ENCODE results near the gene QRFP. TPM values are rescaled to one million over a fixed set of nuclear protein-coding genes. Genes with fewer than 3 reads are reported as not detected.
"Not testable (repeated sequence)": the region's sequence is repeated elsewhere in the genome, so short reads cannot be mapped to it uniquely, and the experiment has no call there.

The QRFP gene
- total and polyA plus RNA-seq, 5 donors: 0.05 TPM; not detected in 4

DNA sequence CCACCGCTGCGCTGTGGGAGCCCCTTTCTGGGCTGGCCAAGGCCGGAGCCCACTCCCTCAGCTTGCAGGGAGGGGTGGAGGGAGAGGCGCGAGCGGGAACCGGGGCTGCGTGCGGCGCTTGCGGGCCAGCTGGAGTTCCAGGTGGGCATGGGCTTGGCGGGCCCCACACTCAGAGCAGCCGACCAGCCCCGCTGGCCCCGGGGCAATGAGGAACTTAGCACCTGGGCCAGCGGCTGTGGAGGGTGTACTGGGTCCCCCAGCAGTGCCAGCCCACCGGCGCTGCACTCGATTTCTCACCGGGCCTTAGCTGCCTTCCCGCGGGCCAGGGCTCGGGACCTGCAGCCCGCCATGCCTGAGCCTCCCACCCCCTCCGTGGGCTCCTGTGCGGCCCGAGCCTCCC lies 13.4 kb upstream of the QRFP start:
- intact Hi-C loops (cut with DNase I); H3K9me3 ChIP-seq (ENCODE audit: control insufficient read depth, low read length): not testable (repeated sequence)
- 94% methylated on average over 27 of the region's 27 CpGs for WGBS

DNA sequence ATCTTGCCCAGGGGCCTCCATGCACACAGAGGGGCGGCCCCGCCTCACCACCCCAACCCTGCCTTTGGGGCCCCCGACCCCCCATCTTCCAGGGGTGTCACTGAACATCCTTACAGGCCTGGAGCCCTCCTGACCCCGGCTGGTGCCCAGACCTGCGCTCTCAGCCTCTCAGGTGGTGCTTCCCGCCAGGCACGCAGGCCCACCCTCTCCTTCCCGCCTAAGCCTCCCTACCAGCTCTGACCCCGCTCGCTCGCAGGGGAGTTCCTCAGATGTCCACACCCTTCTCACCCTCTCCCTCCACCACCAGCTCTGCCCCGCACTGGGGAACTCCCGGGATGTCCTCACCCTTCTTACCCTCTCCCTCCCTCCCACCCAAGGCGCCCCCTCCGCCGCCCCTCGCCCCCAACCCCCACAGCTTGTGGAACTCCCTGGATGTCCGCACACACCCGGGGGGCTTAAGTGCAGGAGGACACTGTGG lies 12.3 kb upstream of the QRFP start:
- Histone ChIP-seq H3K9me3 (ENCODE audit: control insufficient read depth, low read length) (no peaks in the 10 kb centered on the region), H3K27ac (ENCODE audit: low read length) (no peak overlapping the region), H3K27me3 (ENCODE audit: control insufficient read depth, insufficient read depth) (no peaks in the 10 kb centered on the region), H3K4me1 (ENCODE audit: control insufficient read depth, insufficient read depth, low read length) (no peaks in the 10 kb centered on the region), H3K4me3 (ENCODE audit: low read length) (no peak overlapping the region)
- ATAC-seq: peak in 1 of 2 donors; percentile 22
- 87% methylated on average over 19 of the region's 19 CpGs for WGBS
- DNase-seq: no peak
- intact Hi-C loops (cut with DNase I): no loop called here

More for the DNA sequence above, 13.4 kb upstream of the QRFP start:
- not testable (repeated sequence) for DNase-seq; H3K4me3 ChIP-seq (ENCODE audit: low read length); H3K27ac ChIP-seq (ENCODE audit: low read length); ATAC-seq; H3K27me3 ChIP-seq (ENCODE audit: control insufficient read depth, insufficient read depth); H3K4me1 ChIP-seq (ENCODE audit: control insufficient read depth, insufficient read depth, low read length)

DNA sequence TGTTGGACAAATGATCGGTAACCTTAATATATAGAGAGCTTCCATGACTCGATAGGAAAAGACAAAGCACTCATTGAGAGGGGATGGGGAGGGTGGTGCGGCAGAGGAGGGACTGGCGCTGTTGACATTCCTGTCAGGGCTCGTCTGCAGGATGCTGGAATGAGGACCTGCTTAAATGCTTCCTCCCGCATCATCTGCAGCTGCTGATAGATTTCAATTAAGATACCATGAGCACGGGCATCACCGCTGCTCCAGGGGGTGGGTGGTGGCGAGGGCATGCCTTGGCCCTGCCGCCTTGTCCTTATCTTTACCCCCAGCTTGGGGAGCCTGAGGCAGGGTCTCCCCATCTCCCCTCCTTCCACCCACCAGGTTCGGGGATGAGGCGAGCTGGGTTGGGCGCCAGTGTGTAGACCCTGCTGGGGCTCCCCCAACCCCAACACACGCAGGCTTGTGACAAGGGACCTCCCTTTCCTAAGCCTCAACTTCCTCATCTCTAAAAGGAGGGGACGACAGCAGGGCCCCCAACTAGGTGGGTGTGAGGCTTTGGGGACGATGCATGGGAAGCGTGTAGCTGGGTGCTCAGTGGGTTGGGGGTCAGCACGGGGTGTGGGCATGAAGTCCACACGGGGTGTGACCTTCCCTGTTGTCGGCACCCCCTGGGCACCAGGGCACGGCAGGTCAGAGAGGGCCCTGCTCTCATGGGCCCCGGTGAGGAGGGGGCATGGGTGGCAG lies 11.7 kb upstream of the QRFP start:
- intact Hi-C loops (cut with DNase I): no loop called here
- ATAC-seq: peak in 1 of 2 donors; percentile 19

DNA sequence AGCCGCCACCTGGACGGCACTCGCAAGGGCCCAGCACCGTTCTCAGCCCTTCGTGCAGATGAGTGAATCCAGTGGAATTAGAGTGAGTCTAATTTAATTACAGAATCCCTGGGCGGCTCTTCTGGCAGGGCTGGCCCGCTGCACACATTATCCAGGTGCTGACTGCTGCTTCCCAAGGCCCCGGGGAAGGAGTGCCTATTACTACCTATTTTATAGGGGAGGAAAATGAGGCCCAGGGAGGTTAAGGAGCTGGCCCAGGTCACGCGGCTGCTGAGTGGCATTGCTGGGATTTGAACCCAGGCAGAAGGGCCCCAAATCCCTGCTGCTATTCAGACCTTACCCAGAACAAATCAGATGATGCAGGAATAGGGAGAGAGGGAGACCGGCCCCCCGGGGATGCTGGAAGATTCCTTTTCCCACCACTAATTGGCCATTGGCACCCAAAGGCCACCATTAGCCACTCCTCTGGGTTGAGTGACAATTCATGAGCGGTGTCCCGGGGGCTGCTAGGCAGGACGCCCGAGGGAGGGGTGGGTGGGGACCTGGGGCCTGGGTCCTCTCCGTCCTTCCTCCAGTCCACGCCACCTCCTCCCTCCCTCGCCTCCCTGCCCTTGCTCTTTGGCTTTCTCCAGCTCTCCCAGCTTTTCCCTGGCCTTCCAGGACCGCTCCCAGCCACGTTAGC lies 10.3 kb upstream of the QRFP start:
- WGBS: 80% methylated on average over 21 of the region's 21 CpGs
- Histone ChIP-seq H3K27me3 (ENCODE audit: control insufficient read depth, insufficient read depth) (no peaks in the 10 kb centered on the region), H3K4me3 (ENCODE audit: low read length) (no peak overlapping the region), H3K4me1 (ENCODE audit: control insufficient read depth, insufficient read depth, low read length) (no peaks in the 10 kb centered on the region), H3K9me3 (ENCODE audit: control insufficient read depth, low read length) (no peaks in the 10 kb centered on the region), H3K27ac (ENCODE audit: low read length) (no peak overlapping the region)
- intact Hi-C loops (cut with DNase I): no loop called here
- ATAC-seq (no peak), DNase-seq (no peak)

More for the DNA sequence above, 11.7 kb upstream of the QRFP start:
- WGBS: 62% methylated on average over 22 of the region's 22 CpGs
- DNase-seq: no peak
- Histone ChIP-seq H3K27ac (ENCODE audit: low read length) (no peak overlapping the region), H3K4me3 (ENCODE audit: low read length) (no peak overlapping the region), H3K4me1 (ENCODE audit: control insufficient read depth, insufficient read depth, low read length) (no peaks in the 10 kb centered on the region), H3K27me3 (ENCODE audit: control insufficient read depth, insufficient read depth) (no peaks in the 10 kb centered on the region), H3K9me3 (ENCODE audit: control insufficient read depth, low read length) (no peaks in the 10 kb centered on the region)

DNA sequence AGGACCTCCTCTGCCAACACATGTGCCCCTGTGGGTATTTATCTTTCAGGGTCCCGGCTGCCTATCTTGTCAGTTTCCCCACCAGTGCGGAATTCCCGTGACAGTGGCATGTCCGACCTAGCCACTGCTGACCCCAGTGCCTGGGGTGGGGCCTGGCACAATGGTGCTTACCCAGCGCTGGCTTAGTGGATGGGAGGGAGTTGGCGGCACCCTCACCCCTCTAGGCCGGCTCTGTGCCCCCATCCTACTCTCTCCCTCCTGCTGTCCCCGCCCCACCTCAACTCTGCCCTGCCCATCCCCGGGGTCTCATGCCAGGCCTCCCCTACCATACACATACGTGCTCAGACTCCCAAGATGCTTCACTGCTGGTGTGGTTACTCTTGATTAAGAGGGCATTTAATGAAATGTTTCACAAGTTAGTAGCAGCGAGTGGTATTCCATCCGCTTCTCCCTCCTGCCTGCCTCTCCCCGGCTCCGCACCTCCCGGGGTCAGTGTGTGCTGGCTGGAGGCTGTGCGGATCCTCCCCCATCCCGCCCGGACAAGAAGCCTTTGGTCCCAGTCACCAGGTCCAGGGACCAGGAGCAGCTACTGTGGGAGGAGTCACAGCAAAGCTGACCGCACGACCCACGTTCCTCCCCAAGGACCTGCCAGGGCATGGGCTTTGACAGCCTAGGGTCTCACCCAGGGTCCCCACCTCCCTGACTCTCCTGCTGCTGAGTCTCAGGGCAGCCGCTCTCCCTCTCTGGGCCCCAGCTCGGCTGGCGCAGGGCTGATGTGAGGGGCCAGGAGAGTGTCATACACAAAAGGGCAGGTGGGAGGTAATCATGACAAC lies 9.5 kb upstream of the QRFP start:
- no peak overlapping the region for H3K4me3 ChIP-seq (ENCODE audit: low read length)
- no peak overlapping the region for H3K27ac ChIP-seq (ENCODE audit: low read length)
- no peak for DNase-seq
- intact Hi-C loops (cut with DNase I): no loop called here
- 78% methylated on average over 24 of the region's 24 CpGs for WGBS
- no peak for ATAC-seq
- no peaks in the 10 kb centered on the region for H3K4me1 ChIP-seq (ENCODE audit: control insufficient read depth, insufficient read depth, low read length)
- H3K9me3 ChIP-seq (ENCODE audit: control insufficient read depth, low read length): no peaks in the 10 kb centered on the region
- no peaks in the 10 kb centered on the region for H3K27me3 ChIP-seq (ENCODE audit: control insufficient read depth, insufficient read depth)

DNA sequence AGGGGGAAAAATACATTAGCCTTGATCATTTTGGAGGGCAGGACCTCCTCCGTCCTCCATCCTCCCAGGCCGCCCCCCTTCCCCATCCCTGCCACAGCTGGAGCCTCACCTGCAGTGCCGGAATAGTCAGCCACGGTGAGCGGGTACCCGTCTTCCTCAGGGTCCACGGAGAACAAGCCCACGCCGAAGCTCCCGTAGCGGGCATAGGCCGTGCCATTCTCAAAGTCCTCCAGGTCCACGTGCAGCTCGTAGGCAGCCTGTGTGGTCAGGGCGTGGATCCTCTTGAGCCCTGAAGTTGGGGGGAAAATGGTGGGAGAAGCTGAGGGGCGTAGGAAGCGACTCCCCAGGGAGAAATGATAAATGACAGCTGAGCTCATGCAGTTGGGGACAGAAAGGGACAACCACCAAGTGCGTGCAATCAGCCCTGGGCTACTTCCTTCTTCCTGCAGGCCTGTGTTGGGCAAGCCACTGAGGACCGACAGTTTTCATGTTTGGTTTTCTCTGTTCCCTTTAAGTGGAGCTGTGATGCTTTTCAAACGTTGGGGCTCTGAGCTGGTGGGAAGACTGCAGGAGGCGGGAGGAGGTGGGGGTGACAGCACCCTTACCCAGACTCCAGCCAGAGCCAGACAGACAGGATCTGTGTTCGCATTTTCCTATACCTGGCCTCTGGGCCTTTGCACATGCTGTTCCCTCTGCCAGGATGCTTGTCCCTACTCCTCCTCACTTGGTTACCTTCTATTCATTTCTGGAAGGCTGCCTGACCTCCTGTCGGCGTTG lies 8.7 kb upstream of the QRFP start:
- ATAC-seq (no peak), DNase-seq (no peak)
- Histone ChIP-seq H3K27ac (ENCODE audit: low read length) (no peak overlapping the region), H3K4me3 (ENCODE audit: low read length) (no peak overlapping the region), H3K9me3 (ENCODE audit: control insufficient read depth, low read length) (no peaks in the 10 kb centered on the region), H3K4me1 (ENCODE audit: control insufficient read depth, insufficient read depth, low read length) (no peaks in the 10 kb centered on the region), H3K27me3 (ENCODE audit: control insufficient read depth, insufficient read depth) (no peaks in the 10 kb centered on the region)
- WGBS: 90% methylated on average over 24 of the region's 24 CpGs
- intact Hi-C loops (cut with DNase I): no loop called here

DNA sequence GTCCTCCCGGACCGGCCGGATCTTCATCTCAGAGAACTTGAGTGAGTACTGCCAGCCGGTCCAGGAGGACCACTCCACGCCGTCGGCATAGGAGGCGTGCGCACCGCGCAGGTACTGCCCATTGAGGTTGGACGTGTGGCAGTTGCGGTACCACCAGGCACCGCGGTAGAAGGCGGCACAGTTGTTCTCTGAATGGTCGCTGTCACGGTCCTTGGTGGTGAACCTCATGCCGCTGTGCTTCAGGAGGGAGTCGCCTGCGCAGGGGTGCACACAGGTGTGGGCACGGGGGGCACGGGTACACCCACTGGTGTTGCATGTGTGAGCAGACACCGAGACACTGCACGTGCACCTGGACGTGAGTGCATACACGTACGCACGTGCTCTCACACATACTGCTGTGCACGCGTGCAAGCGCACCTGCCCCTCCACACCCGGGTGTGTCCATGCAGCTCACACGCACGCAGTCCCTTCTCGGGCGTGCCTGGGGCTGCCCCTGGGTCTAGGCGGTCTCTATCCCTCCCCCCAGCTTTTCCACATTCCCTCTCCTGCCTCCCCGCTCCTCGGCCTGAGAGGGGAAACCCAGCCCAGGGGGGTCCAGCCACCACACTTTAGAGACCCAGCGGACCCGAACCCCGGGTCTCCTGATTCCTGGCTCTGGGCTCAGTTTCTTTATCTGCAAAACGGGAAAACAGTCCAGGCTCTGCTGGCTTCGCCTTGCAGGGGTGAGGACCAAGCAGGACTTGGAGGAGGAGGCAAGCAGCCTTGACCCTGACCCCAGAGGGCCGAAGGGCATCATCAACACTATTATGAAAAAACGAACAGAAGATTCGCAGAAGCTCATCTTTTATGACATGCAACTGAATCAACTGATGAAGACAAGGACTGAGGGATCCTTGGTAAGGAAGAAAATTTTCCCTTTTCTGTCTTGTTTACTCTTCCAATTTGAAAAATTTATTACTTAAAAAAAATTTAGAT lies 7.7 kb upstream of the QRFP start:
- Histone ChIP-seq H3K4me1 (ENCODE audit: control insufficient read depth, insufficient read depth, low read length) (no peaks in the 10 kb centered on the region), H3K27me3 (ENCODE audit: control insufficient read depth, insufficient read depth) (no peaks in the 10 kb centered on the region)
- WGBS: 89% methylated on average over 48 of the region's 48 CpGs

DNA sequence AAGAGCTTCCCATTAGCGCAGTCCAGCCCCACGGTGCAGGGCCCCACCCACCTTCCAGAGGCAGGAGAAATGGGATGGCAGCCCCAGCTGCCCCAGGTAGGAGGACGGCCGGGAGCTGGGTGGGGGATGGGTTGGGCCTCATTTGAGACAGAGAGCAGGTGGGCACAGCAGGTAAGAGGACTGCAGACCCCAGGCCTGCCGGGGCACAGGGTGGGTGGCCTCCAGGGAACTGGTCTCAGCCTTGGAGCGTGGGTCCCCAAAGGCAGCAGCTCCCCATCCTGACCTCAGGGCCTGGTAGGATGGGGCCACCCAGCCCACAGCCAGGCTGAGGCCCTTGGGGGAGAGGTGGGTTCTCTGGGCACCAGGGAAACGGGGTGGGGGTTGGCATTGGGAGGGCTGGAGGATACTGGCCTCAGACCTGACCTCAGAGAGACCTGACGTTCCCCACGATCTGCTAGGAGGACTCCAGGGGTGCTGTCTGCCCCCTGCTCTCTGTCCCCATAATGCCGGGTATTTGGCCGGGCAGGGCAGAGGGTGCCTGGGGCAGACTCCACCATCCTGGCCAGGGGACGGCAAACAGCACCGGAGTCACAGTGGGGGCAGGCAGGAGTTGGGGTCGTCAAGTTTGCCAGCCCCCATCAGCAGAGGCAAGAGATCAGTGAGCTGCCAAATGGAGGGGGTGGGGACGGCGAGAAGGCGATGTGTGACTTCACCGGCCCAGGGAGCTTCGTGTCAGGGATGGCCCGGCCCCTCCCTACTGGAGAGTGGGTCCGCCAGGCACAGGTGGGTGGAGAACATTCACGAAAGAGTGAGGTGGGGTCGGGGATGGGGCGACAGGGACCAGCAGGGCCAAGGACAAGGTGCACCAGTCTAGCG lies 6.8 kb upstream of the QRFP start:
- H3K4me1 ChIP-seq (ENCODE audit: control insufficient read depth, insufficient read depth, low read length): no peaks in the 10 kb centered on the region
- whole genome bisulfite sequencing: 70% methylated on average over 25 of the region's 25 CpGs
- H3K4me3 ChIP-seq (ENCODE audit: low read length): no peak overlapping the region
- no peaks in the 10 kb centered on the region for H3K9me3 ChIP-seq (ENCODE audit: control insufficient read depth, low read length)
- no peak for ATAC-seq
- H3K27me3 ChIP-seq (ENCODE audit: control insufficient read depth, insufficient read depth): no peaks in the 10 kb centered on the region
- no peak overlapping the region for H3K27ac ChIP-seq (ENCODE audit: low read length)
- intact Hi-C loops (cut with DNase I): no loop called here
- peak in 1 of 3 donors; percentile 58 for DNase-seq

More for the DNA sequence above, 7.7 kb upstream of the QRFP start:
- ATAC-seq: no peak
- intact Hi-C loops (cut with DNase I): no loop called here
- DNase-seq: peak in 1 of 3 donors; percentile 46
- Histone ChIP-seq H3K9me3 (ENCODE audit: control insufficient read depth, low read length) (no peaks in the 10 kb centered on the region), H3K4me3 (ENCODE audit: low read length) (no peak overlapping the region), H3K27ac (ENCODE audit: low read length) (no peak overlapping the region)
